GM18505 (cell line): ENCODE results near the gene ABCA7.

ENCODE experiments used
- ATAC-seq: cut with Tn5 transposase; IDR thresholded peaks from one replicate; pipeline ENCODE4 v1.9.1; 2021; ENCODE audit not compliant: unreplicated experiment
- POLR2A ChIP-seq: IDR thresholded peaks from 4 replicates; pipeline ENCODE4 v1.6.1; 2011; ENCODE audit warnings: borderline replicate concordance; ENCODE audit not compliant: insufficient read depth, insufficient read length; ENCODE audit errors: extremely low read depth

Gene ABCA7

GRCh38 chr19:1066748-1067340, 26.9 kb downstream of the ABCA7 start, which contains the start of gene ARHGAP45:
ARHGAP45 (plus strand) TSS chr19:1067167; CDS start chr19:1067406, 239 bp downstream.
- peak; percentile 45 for TF ChIP-seq POLR2A
- peak; percentile 34 for ATAC-seq

GRCh38 chr19:1067341-1067957, 27.5 kb downstream of the ABCA7 start:
- peak; percentile 13 for ATAC-seq
- no peak for TF ChIP-seq POLR2A

GRCh38 chr19:1068009-1069001, 28.4 kb downstream of the ABCA7 start:
- TF ChIP-seq POLR2A: no peak
- no peak for ATAC-seq

- no peak for ATAC-seq
- peak; percentile 65 for TF ChIP-seq POLR2A
Measured at GRCh38 chr19:1069009-1069779, 29.3 kb downstream of the ABCA7 start.

- TF ChIP-seq POLR2A: no peak
- ATAC-seq: no peak
Measured at GRCh38 chr19:1070576-1070930, 30.6 kb downstream of the ABCA7 start.

GRCh38 chr19:1070931-1071791, 31.3 kb downstream of the ABCA7 start:
- ATAC-seq: no peak
- TF ChIP-seq POLR2A: no peak

GRCh38 chr19:1072371-1073015, 32.6 kb downstream of the ABCA7 start:
- ATAC-seq: no peak
- no peak for TF ChIP-seq POLR2A

GRCh38 chr19:1073063-1073955, 33.4 kb downstream of the ABCA7 start:
- no peak for TF ChIP-seq POLR2A
- ATAC-seq: no peak

GRCh38 chr19:1073956-1074517, 34.1 kb downstream of the ABCA7 start:
- no peak for TF ChIP-seq POLR2A
- no peak for ATAC-seq

- peak; percentile 26 for TF ChIP-seq POLR2A
- no peak for ATAC-seq
Measured at GRCh38 chr19:1074544-1075283, 34.8 kb downstream of the ABCA7 start.
